HG02981 (cell line): ENCODE data around the gene TMEM201.
"Not testable (repeated sequence)": the region's sequence is repeated elsewhere in the genome, so short reads cannot be mapped to it uniquely, and the experiment has no call there.

ENCODE experiments used
- ATAC-seq: cut with Tn5 transposase; IDR thresholded peaks from one replicate; pipeline ENCODE4 v1.9.1; 2021; ENCODE audit warnings: mild to moderate bottlenecking, moderate library complexity; ENCODE audit not compliant: unreplicated experiment

TMEM201 gene, protein sequence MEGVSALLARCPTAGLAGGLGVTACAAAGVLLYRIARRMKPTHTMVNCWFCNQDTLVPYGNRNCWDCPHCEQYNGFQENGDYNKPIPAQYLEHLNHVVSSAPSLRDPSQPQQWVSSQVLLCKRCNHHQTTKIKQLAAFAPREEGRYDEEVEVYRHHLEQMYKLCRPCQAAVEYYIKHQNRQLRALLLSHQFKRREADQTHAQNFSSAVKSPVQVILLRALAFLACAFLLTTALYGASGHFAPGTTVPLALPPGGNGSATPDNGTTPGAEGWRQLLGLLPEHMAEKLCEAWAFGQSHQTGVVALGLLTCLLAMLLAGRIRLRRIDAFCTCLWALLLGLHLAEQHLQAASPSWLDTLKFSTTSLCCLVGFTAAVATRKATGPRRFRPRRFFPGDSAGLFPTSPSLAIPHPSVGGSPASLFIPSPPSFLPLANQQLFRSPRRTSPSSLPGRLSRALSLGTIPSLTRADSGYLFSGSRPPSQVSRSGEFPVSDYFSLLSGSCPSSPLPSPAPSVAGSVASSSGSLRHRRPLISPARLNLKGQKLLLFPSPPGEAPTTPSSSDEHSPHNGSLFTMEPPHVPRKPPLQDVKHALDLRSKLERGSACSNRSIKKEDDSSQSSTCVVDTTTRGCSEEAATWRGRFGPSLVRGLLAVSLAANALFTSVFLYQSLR

GRCh38 chr1:9588551-9589143 is at the start of gene TMEM201:
Gene TMEM201 (plus strand): TSS chr1:9588911. CDS start chr1:9588931, 20 bp downstream.
- ATAC-seq = peak; percentile 68

DNA sequence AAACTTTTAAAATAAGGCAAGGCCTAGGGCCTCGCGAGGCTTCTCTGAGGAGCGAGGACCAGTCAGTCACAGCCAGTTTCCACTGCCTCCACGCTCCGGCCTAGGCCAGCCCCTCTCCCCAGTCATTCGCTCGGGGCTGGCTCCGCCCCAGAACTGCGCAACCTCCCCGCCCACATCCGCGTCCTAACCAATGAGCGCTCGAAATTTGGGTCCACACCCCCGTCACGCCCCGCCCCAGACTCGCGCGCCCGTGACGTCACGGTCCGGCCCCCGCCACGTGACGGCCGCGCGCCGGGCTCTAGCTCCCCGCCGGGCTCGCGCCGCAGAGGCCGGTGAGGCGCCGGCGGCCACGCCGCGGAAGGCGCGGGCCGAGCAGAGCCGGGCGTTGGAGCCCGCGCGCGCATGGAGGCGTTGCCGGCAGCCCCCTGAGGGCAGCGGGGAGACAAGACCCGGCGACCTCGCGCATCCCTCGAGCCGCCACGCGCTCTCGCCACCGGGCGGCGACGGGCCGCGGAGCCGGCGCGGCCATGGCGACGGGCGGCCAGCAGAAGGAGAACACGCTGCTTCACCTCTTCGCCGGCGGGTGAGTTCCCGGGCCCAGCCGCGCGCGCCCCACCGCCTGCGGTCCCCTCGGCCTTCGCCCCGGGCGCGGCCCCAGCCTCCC is 49.4 kb upstream of the TMEM201 start, which contains the start of gene SLC25A33:
TSS of gene SLC25A33 (plus strand) at position 301 of the 664 bp plus-strand sequence. CDS start at position 528, 227 bp downstream.
- ATAC-seq = peak; percentile 91

DNA sequence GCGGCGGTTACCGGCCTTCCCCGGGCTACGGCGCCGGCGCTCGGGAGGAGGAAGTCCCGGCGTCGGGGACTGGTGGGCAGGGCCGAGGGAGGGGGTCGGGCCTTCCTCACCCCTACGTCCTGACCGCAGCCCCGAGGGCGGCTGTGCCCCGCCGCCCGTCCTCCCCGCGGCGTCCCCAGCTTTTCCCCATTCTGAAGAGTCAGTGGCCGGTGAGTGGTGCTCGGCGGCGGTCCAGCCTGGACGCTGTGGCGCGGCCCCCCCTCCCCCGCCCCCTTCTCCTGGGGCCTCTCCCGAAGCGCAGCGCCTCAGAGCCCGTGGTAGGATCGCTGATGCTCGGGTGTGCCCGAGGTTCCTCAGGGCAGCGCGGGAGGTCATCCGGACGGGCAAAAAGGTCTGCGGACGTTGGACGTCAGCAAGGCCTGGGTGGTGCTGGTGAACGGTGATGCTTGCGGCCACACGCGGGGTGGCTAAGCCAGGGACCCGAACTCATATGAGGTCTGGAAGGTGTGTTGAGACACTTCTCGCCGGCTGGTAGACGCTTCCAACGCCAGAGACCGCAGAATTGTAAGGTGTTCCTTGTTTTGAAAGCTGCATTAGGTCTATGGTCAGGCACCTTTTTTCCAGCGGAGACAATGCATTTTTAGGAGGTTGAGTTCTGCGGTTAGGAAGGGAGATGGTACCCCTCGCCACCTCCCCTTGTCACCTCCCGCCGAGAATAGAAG is 48.7 kb upstream of the TMEM201 start:
- ATAC-seq = peak; percentile 31

DNA sequence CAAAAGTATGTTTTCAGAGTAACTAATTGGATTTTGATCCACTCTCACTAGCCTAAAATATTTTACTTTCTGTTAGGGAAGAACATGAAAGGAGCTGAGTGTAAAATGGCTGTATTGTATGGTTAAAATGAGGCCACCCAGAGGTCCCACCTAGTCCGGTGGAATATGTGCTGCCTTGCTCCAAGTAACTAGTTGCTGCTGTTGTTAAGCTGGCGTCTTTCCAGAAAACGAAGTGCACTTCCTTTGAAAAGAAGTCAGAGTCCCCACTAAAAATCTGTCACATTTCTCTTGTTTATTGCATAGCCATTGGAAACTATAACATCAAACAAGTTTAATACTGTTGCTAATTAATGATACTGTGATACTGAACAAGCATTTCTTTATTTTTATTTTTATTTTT is 46.3 kb upstream of the TMEM201 start:
- no peak for ATAC-seq

DNA sequence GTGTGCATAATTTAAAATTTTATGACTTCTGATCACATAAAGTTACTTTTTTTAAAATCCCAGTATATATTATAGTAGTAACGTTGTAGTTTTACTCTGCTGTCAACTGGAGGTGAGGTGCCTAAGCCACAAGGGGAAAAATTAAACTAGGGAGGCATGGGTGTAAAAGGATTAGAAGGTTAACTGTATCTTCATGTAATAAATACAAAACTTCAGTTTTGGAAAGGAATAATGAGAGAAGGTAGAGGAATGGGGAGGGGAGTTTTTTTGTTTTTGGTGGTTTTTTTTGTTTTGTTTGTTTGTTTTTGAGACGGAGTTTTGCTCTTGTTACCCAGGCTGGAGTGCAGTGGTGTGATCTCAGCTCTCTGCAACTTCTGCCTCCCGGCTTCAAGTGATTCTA is 43.8 kb upstream of the TMEM201 start:
- ATAC-seq = no peak

DNA sequence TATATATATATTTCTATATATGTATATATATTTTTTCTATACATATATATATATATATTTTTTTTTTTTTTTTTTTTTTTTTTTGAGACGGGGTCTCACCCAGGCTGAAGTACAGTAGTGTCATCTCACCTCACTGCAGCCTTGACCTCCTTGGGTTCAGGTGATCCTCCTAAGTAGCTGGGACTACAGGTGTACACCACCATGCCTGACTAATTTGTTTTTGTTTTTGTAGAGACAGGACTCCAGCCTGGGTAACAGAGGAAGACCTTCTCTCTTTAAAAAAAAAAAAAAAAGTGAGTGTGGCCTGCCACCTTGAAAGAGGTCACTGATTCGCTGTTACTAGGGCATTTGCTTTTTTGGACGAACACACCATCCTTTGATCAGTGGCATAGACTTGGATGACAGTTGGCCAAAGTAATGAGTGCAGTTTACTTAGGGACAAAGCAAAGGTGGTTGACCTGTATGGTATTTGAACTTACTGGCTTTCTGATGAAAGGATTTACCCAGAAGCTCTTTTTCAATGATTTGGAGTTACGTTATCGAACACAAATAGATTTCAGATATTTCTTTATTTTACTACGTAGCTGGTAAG is 38.7 kb upstream of the TMEM201 start:
- ATAC-seq = no peak

DNA sequence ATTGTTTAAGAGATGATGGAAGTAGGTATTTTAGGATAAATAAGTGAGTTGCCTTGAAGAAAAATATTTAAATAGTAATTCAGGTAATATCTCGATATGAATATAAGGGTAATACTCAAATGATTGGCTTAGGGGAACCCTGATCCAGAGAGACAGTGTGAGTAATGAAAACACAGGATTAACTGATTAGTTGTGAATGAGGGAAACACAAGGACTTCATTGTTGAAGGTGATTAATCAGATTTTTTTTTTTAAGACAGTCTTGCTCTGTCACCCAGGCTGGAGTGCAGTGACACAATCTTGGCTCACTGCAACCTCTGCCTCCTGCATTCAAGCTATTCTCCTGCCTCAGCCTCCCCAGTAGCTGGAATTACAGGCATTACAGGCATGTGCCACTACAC is 36.7 kb upstream of the TMEM201 start:
- ATAC-seq = no peak

GRCh38 chr1:9553736-9554144 is 35.0 kb upstream of the TMEM201 start:
- no peak for ATAC-seq

GRCh38 chr1:9555942-9556341 is 32.8 kb upstream of the TMEM201 start:
- ATAC-seq = no peak

DNA sequence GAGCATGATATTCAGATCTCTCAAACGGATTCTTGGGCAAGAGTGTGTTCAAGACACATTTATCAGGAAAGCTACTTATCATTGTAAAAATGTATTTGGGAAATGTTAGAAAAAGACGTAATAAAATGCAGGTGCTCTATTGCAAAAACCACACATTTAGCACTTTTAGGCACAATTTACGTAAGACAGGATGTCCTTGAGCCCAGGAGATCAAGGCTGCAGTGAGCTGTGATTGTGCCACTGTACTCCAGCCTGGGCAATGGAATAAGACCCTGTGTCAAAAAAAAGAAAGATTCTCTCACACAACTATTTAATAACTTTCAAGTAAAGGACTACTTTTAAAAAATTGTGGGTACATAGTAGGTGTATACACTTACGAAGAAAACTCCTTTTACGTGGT is 31.1 kb upstream of the TMEM201 start:
- ATAC-seq = no peak

DNA sequence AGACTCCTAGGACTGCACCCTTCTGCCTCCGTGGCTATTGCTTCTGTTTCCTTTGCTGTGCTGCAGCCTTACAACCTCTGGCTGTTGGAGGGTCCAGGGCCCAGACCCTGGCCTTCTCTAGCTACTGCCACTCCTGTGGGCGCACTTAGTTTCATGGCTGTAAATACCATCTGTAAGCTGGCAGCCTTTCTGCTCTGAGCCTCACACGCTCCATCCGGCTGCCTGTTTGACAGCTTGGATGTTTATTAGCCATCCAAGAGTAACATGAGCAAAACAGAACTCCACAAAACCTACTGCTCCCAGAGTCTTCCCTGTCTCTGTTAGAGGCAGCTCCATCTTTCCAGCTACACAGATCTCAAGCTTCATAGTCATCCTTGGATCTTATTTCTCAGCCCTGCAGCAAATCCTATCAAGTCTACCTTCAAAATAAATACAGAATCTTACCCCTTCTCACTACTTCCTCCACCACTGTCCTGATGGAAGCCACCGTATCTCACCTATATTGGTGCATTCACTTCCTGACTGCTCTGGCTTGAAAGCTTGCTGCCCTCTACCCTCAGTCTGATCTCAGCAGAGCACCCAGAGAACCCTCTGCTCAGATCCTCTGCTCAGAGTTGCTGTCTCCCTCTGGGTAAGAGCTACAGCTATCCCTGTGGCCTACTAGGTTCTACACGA is 30.3 kb upstream of the TMEM201 start:
- ATAC-seq = no peak

GRCh38 chr1:9558946-9559545 is 29.7 kb upstream of the TMEM201 start:
- ATAC-seq = no peak

GRCh38 chr1:9559673-9560072 is 29.0 kb upstream of the TMEM201 start:
- ATAC-seq = no peak

- ATAC-seq = not testable (repeated sequence)
These were observed 28.6 kb upstream of the TMEM201 start for GRCh38 chr1:9560090-9560489.

GRCh38 chr1:9561429-9561828 is 27.3 kb upstream of the TMEM201 start:
- ATAC-seq = no peak

GRCh38 chr1:9569267-9569666 is 19.4 kb upstream of the TMEM201 start:
- ATAC-seq = no peak

DNA sequence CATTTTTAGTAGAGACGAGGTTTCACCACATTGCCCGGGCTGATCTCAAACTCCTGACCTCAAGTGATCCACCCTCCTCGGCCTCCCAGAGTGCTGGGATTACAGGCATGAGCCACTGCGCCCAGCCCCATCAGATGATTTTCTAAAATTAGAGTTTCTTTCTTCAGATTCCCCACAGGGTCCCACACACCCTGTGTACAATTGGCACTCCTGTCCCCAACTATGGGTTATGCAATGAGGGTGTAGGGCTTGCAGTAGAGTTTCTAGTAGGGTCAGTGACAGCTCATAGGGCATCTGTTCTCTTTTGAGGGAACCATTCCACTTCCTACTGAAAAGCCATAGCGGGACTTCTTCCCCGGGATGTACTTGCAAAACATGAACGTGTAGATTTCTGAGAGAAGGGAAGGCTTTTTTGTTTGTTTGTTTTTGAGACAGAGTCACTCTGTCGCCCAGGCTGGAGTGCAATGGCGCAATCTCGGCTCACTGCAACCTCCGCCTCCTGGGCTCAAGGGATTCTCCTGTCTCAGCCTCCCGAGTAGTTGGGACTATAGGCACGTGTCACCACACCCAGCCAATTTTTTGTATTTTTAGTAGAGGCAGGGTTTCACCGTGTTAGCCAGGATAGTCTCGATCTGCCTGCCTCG is 17.7 kb upstream of the TMEM201 start:
- ATAC-seq = not testable (repeated sequence)

DNA sequence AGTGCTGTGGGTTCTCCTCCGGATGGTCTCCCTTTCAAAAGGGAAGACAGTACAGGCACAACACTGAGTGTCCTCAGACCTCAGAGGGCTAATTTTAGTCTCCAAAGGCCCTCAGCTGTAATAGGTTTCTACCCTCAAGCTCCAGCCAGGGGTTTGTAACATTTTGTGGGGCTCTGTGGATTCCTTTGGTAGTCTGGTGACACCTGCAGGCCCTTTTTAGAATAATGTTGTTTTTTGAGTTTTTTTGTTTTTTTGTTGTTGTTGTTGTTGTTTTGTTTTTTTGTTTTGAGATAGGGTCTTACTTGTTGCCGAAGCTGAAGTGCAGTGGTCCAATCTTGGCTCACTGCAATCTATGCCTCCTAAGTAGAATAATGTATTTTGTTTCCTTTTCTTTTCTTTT is 15.0 kb upstream of the TMEM201 start:
- no peak for ATAC-seq

DNA sequence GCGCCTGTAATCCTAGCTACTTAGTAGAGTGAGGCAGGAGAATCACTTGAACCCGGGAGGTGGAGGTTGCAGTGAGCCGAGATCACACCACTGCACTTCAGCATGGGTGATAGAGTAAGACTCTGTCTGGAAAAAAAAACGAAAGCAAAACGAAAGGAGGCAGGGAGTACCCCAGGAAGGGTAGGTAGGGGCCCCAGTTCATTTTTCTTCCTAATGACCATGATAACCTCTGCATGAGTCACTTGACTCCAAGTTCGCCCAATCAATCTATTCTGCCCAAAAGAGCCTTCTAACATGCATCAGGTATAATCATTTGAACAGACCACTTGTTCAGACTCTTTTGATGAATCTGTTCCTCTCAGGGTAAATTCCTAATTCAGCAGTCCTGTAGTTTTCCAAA is 13.2 kb upstream of the TMEM201 start:
- no peak for ATAC-seq
